UCSD-AML1 (cell line): ENCODE data around the gene EEFSEC.

Source experiments
- DNase-seq: peaks from one replicate; lab custom pipeline; 2025; ENCODE audit not compliant: unreplicated experiment; lab: John Stamatoyannopoulos, UW

Gene EEFSEC, protein sequence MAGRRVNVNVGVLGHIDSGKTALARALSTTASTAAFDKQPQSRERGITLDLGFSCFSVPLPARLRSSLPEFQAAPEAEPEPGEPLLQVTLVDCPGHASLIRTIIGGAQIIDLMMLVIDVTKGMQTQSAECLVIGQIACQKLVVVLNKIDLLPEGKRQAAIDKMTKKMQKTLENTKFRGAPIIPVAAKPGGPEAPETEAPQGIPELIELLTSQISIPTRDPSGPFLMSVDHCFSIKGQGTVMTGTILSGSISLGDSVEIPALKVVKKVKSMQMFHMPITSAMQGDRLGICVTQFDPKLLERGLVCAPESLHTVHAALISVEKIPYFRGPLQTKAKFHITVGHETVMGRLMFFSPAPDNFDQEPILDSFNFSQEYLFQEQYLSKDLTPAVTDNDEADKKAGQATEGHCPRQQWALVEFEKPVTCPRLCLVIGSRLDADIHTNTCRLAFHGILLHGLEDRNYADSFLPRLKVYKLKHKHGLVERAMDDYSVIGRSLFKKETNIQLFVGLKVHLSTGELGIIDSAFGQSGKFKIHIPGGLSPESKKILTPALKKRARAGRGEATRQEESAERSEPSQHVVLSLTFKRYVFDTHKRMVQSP

DNA sequence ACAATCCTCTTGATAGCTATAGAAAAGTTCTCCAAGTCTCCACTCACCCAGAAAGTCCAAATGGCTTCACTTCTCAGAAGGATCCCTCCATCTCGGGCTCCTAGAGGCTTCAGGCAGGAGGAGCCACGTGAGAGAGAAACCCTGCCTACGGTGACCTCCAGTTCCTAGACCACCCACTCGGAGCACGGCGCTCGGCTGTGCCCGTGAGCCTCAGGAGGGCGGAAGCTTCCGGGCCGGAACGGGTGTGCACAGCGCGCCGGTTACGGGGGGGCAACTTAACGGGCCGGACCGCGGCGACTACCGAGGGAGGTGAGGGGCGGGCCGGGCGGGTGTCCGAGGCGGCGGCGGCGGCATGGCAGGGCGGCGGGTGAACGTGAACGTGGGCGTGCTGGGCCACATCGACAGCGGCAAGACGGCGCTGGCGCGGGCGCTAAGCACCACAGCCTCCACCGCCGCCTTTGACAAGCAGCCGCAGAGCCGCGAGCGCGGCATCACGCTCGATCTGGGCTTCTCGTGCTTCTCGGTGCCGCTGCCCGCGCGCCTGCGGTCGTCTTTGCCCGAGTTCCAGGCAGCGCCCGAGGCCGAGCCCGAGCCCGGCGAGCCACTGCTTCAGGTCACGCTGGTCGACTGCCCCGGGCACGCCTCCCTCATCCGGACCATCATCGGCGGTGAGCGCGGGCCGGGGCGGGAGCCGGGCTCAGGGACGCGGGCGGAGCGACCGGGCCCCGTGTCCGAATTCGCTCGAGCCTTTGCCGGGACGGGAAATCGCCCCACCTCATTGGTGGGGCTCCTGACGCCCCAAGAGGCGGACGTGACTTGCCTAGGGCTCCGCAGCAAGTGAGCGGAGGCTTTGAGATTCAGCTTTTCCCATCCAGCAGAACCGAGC, at the start of gene EEFSEC:
Gene EEFSEC (plus strand): TSS at position 326 of the 886 bp plus-strand sequence. CDS start 27 bp downstream, at position 353.
- DNase-seq = peak; percentile 83

DNA sequence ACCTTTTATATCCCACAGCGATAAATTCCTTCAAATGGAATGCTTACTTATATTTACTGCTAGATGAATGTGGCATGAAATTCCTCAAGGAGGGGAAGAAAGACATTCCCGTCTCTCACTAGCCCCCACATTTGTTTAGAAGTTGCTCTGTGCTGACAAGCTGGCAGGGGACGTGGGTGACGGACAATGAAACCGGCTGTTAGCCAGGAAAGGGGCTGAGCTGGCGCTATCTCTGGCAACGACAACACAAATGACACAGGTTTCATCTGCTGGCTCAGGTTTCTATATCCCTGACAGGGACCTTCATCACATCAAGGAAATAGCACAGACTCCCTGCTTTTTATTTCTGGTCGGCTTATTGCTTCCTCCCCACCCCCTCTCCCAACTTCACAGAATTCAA, 45.4 kb upstream of the EEFSEC start:
- no peak for DNase-seq

DNA sequence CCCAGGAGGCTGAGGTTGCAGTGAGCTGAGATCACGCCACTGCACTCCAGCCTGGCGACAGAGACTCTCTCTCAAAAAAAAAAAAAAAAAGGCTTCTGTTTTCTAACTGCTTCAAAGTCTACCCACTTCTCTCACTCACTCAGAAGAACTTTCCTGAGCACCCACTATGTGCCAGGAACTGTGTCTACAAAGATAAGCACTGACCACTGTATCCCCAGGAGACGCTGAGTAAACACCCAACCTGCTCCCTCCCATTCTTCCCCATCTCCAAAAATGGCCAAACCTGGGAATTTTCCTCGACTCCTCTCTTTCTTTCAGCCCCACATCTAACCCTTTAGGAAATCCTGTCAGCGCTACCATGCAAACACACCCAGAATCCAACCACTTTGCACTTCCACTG, 42.1 kb upstream of the EEFSEC start:
- no peak for DNase-seq

DNA sequence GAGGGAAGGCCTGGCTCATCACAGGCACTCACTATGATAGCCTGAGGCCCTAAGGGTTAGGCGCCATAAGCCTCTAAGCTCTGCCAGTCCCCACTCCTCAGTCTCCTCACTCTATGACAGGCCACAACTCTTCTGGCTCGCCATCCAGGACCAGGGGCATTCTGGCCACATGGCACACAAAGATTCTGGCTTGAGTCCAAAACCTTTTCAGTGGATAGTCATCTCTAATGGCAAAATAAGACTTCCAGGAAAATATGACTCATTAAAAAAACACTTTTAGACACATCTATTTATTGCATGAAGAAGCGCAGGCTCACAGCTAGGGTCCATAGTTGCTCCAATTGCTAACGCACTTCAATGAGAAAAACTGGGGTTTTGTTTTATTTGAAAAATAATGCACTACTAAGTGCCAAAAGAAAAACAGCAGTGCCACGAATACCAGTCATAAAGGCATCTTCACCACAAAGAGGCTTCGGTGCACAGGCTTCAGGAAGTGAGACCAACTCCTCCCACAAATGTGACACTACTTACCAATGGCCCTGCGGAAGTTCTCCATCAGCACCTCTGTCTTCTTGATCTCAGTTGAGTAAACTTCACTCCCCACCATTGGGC, 40.8 kb upstream of the EEFSEC start:
- no peak for DNase-seq

DNA sequence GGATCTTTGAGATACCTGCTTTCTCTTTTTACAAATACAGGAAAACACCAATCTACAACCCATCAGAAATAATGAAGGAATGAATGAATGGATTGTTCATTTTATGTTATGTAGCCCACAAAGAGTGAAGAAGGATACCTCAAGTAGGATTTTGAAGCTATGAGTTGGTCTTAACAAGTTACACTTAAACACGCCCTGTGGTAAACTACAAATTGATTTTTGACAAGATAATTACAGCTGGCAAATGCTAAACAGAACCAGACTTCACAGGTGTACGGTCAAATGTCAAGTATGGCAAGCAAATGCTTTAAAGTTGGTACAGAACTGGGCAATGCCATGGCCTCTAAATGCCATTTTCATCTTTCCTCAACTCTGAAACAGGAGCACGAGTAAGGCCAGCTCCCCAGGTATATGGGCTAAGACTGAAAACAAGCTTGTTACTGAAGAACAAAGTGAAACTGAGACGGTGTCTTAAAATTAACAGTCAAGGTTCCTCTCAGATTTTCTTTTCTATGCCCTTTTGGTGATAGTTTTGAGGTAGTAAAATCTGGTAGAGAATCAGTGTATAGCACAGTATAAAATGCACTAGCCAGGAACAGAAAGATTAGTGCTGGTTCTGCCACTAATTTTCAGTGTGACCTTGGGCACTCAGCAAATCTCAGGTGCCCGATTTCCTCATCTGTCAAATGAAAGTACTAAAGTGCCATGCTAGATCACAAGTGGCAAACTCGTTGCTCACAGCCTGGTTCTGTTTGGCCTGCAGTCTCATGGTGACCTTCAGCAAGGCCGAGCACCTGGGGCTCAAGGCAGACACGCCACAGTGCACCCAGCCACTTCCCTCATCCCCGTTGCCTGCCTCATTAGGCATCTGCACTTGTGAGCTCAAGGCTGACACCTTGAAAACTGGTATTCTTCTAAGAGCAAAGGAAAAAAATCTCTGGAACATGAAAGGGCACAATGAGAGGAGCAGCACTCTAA, 39.2 kb upstream of the EEFSEC start:
- DNase-seq = no peak

DNA sequence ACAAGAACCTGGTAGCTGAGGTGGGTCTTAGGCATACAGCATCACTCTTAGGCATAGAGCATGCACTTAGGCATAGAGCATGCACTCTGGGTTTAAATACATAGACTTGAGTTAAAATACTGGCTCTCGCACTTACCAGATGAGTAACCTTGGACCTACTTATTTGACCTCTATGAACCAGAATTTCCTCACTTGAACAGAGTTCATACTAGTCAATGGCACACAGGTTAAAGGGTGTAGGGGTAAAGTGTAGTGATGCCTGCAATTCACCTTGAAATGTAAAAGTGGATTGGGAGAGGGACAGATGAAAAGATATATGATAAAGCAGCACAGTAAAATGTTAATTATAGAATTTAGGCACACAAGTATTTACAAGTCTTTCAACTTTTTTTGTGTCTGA, 31.3 kb upstream of the EEFSEC start:
- DNase-seq = no peak

DNA sequence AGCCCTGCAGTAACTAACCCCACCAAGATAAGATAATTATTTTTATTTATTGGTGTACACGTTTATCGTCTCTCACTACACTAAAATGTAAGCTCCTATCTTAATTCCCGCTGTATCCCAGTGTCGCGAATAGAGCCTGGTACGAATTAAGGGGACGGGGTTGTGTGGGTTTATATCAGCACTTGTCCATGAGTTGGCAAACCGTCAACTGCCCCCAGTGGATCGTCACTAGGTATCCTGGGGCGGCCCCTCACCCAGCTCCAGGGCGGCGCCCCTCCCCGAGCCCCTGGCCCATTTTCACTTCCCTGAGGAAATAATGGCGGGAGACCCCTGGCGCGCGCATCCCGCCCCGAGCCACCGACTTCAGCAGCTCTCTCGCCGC, 30.1 kb upstream of the EEFSEC start:
- no peak for DNase-seq

DNA sequence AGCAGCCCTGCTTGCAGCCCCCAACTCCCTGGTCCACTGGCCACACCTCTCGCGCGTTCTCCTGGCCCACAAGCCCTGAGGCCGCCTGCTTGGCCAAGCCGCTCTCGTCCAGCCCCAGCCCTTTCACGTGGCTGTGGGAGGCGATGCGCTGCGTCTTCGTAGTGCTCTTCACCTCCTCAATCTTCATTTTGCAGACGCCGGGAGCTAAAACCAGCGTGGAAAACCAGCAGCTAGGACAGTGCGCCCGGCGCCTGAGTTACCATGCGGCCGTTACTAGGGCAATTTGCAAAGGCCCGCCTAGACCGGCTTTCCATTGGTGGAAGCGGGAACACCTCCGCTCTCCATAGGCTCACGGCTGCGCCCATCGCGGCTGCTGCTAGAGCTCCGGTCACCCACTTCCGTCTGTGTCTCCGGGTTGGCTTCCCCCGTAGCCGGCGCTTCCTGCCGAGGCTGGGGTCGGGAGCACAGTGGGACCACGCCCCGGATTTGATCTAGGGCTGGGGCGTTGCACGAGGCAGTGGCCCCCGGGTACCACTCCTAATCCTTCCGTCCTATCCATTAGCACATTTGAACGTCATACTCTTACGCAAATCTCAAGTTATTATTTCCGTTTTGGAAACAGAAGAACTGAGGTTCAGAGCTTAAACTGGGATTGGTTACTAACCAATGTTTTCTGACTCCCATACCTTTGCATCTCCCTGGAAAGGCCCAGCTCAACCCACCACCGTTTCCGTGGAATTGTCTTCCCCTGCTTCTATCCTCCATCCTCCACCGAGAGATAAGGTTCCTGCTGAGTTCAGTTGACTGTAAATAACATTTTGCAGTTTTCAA, 29.5 kb upstream of the EEFSEC start, which contains the start of gene RUVBL1:
Gene RUVBL1 (minus strand): TSS at position 275 of the 831 bp plus-strand sequence. CDS start 88 bp downstream, at position 187.
- DNase-seq = peak; percentile 98

DNA sequence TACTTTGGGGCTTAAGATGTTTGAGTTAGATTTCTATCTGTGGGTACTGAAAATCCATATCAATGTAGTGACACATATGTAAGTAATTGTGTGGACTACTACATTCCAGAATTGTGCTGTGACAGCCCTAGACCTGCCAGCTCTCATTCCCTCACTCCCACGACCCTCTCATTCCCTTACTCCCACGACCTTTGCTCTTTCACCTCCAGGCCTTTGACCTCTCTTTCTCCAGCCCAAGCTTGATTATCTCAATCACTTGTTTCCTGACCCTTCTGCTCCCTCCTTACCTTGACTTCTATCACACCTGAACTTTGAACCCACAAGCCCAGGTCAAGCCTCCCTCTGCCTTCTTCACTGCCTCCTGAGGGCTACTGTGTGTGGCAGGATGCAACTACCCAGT, 26.0 kb upstream of the EEFSEC start:
- no peak for DNase-seq

DNA sequence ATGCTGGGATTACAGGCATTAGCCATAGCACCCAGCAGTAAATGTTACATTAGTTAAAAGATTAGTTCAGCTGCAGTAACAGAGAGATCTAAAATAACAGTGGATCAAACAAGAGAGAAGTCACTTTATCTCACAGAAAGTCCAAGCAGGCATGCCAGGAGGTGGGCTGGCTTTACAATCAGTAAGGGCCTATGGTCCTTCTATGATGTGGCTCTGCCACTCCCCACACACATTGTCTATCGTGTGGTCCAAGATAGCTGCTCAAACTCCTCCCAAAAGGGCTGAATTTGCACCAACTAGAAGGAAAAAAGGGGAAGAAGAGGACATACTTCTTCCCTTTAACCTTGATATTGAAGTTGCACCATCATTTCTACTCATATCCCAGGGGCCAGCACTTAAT, 25.0 kb upstream of the EEFSEC start:
- DNase-seq = no peak

DNA sequence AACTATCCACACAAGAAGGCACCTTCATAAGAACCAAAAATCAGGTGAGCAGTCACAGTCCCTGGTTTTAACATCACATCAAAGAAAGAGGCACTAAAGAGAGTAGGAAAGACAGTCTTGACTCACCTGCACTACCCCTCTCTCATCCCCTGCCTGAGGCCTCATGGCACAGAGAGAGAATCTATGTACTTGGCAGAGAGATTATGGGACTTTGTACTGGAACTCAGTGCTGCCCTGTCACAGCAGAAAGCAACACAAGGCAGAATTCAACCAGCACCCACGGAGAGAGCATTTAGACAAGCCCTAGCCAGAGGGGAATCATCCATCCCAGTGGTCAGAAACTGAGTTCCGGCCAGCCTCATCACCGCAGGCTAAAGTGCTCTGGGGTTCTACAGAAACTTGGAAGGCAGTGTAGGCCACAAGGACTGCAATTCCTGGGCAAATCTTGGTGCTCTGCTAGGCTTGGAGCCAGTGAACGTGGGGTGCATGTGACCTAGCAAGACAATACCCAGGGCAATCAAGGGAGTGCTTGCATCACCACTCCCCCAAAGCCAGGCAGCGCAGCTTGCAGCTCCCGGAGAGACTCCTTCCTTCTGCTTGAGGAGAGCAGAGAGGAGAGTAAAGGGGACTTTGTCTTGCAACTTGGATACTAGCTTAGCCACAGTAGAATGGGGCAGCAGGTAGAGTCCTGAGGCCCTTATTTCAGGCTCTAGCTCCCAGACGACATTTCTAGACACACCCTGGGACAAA, 21.2 kb upstream of the EEFSEC start:
- DNase-seq = no peak

DNA sequence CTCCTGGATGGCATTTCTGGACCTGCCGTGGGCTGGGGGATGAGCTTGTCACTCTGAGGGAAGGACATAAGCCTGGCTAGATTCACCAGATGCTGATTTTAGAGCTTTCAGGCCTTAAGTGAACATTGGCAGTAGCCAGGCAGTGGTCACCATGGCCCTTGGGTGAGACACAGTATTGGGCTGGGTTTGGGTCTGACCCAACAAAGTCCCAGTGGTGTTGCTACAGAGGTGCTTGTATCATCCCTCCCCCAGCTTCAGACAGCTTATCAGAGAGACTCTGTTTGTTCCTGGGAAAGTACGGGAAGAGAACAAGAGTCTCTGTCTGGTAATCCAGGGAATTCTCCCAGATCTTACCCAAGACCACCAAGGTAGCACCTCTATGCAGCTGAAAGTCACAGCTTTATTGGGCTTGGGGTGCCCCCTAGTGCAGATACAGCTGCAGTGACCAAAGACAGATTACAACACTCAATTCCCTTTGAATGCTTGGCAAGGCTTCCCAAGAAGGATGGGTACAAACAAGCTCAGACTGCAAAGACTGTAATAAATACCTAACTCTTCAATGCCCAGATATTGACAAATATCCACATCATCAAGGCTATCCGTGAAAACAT, 19.9 kb upstream of the EEFSEC start:
- peak; percentile 41 for DNase-seq

DNA sequence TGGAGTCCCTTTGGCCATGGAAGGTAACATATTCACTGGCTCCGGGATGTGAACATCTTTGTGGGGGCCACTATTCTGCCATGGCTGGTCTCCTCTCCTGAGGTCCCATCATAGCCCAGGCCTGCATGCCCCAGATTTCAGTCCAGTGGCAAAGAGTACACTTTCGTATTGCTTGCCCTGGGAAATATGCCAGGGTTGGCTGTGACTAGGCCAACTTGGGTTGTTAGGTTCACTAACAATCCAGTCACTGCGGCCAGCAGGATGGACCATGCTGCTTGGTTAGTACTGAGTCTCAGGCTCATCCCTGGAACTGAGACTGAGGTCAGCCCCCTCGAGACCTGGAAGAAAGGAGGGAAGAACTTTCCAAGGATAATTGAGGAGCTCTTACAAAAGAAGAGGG, 9.8 kb upstream of the EEFSEC start:
- no peak for DNase-seq

DNA sequence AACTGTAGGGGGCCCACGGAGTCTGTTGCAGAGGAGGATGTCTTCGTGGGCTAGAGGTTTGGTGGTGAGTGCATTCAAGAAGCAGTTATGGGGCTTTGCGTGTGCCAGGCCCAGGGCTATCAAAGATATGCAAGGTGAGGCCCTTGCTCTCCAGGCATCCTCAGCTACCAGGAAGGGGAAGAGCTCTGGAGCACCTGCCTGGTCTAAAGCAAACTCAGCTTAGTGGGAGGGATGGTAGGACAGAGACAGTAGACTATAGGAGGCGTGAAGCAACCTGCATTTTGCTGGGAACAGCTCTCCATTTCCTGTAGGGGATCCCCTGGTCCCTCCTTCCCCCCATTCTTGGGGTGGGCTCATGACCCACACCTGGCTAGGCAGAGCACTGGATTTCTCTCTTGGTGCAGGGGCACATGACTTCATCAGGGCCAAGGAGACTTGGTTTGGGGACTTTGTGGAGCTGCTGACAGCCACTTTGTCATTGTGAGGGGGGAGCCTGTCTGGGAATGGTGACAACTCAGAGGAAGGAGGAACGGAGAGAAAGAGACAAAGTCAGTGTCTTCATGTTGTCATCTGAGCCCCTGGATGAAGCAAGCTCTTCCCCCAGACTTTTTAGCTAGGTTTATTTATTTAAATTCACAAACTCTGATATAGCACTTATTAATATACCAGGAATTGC, 8.6 kb upstream of the EEFSEC start:
- no peak for DNase-seq

DNA sequence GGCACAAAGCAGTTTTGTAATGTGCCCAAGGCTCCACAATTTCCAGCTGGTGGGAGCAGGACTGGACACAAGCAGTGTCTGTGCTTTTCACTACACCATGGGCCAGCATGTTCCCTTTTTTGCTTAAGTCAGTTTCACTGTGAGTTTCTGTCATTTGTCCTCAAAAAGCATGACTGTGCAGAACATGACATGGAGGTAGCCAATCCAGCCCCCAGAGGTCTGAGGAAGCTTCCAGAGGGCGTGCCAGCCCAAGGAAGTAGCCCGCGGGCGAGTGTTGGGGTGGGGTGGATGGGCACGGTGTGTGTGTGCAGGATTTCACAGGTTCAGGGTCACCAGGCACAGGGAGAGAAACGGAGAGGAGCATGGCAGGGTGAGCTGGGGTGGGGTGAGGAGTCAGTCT, 8.0 kb upstream of the EEFSEC start:
- DNase-seq = peak; percentile 61

DNA sequence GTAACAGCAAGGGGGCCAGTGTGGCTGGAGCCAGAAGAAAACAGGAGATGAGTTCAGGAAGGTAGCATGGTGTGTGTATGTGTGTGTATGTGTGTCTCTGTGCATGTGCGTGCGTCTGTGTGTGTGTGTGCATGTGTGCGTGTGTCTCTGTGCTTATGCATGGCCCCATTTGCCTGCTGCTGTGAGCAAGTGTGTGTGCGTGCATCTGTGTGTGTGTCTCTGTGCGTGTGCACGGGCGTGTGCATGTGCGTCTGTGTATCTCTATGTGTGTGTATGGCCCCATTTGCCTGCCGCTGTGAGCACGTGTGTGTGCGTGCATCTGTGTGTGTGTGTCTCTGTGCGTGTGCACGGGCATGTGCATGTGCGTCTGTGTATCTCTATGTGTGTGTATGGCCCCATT, 7.1 kb upstream of the EEFSEC start:
- DNase-seq = no peak

DNA sequence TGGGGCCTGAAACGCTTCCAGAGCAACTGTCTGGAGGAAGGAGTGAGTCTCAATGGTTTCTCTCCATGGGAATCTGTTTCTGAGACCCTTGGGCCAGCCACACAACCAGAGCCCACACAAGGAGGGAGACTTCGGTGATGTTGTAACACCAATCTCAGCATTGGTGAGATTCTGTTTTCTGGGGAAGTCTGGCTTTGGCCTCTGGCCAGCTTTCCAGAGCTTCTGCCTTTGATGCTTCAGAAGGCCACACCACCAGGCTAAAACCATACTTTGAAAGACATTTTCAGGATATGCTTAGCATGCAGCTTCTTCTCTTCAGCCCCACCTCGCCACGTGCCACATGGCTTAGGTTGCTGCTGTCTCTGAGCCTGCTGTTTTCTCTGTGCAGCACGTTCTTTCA, 3.6 kb upstream of the EEFSEC start:
- DNase-seq = no peak
